Neural cell (in vitro differentiated cells): Measurements from ENCODE around the gene NR5A1. TPM values are rescaled to one million over a fixed set of nuclear protein-coding genes. Genes with fewer than 3 reads are reported as not detected.

Source experiments
- H2AFZ ChIP-seq: fragments of 200-600, 300-800 bp; sonication (generic), shearing (Covaris generic); 2 replicates; pipeline ENCODE4 v1.6.0; 2014; ENCODE audit warnings: low read depth, mild to moderate bottlenecking, antibody characterized with exemption, low read length, moderate library complexity
- H3F3A ChIP-seq: fragments of 200-600 bp; shearing (Covaris generic); 2 replicates; pipeline ENCODE4 v1.6.1; 2016; ENCODE audit warnings: mild to moderate bottlenecking, moderate library complexity, mixed read lengths, antibody characterized with exemption, low read length; ENCODE audit not compliant: insufficient read depth, poor library complexity, severe bottlenecking
- H3K27ac ChIP-seq: fragments of 200-600, 300-800 bp; sonication (generic), shearing (Covaris generic); 2 replicates; pipeline ENCODE4 v1.5.1; 2014; ENCODE audit warnings: mild to moderate bottlenecking, low read length, moderate library complexity
- H3K27me3 ChIP-seq: fragments of 300-800, 200-600 bp; sonication (generic), shearing (Covaris generic); 2 replicates; pipeline ENCODE4 v1.6.0; 2014; ENCODE audit warnings: mild to moderate bottlenecking, low read depth, low read length, moderate library complexity; ENCODE audit not compliant: insufficient read depth
- H3K36me3 ChIP-seq: fragments of 300-800, 200-600 bp; sonication (generic), shearing (Covaris generic); 2 replicates; pipeline ENCODE4 v1.5.1; 2014; ENCODE audit warnings: mild to moderate bottlenecking, antibody characterized with exemption, low read length, moderate library complexity; ENCODE audit not compliant: insufficient read depth
- H3K4me2 ChIP-seq: fragments of 300-800, 200-600 bp; sonication (generic), shearing (Covaris generic); 2 replicates; pipeline ENCODE4 v1.6.0; 2014; ENCODE audit warnings: mild to moderate bottlenecking, low read length
- H3K4me3 ChIP-seq: fragments of 300-800, 200-600 bp; sonication (generic), shearing (Covaris generic); 2 replicates; pipeline ENCODE4 v1.5.1; 2014; ENCODE audit warnings: mild to moderate bottlenecking, low read length, moderate library complexity
- H3K79me2 ChIP-seq: fragments of 200-600 bp; shearing (Covaris generic); replicated peaks from 2 replicates; pipeline ENCODE4 v1.6.0; 2014; ENCODE audit warnings: mild to moderate bottlenecking, low read length, moderate library complexity; ENCODE audit not compliant: insufficient read depth
- H3K9ac ChIP-seq: fragments of 300-800, 200-600 bp; sonication (generic), shearing (Covaris generic); 2 replicates; pipeline ENCODE4 v1.6.1; 2016; ENCODE audit warnings: mild to moderate bottlenecking, low read length, mixed read lengths
- H3K9me2 ChIP-seq: fragments of 200-600 bp; shearing (Covaris generic); 2 replicates; pipeline ENCODE4 v1.6.1; 2016; ENCODE audit warnings: mild to moderate bottlenecking, low read length, mixed read lengths; ENCODE audit not compliant: insufficient read depth
- H3K9me3 ChIP-seq: fragments of 200-600, 300-800 bp; sonication (generic), shearing (Covaris generic); 2 replicates; pipeline ENCODE4 v1.6.1; 2016; ENCODE audit warnings: mild to moderate bottlenecking, mixed run types, low read length, moderate library complexity, mixed read lengths
- H4K20me1 ChIP-seq: fragments of 200-600 bp; shearing (Covaris generic); 2 replicates; pipeline ENCODE4 v1.6.1; 2016; ENCODE audit warnings: mild to moderate bottlenecking, mixed run types; ENCODE audit not compliant: insufficient read depth
- CTCF ChIP-seq: fragments of 450-650 bp; IDR thresholded peaks from 2 replicates; pipeline ENCODE4 v1.5.1; 2014; ENCODE audit warnings: antibody characterized with exemption, mild to moderate bottlenecking, moderate library complexity; ENCODE audit not compliant: poor library complexity, severe bottlenecking
- EP300 ChIP-seq: fragments of 450-650 bp; conservative IDR thresholded peaks from 2 replicates; pipeline ENCODE4 v1.6.1; 2014; ENCODE audit warnings: antibody characterized with exemption, mild to moderate bottlenecking, moderate library complexity; ENCODE audit not compliant: poor library complexity, severe bottlenecking
- EZH2 ChIP-seq: fragments of 200-600, 300-800 bp; shearing (Covaris generic), sonication (generic); IDR thresholded peaks from 2 replicates; pipeline ENCODE4 v1.6.1; 2014; ENCODE audit warnings: antibody characterized with exemption, low read length, borderline replicate concordance, mild to moderate bottlenecking; ENCODE audit not compliant: insufficient read depth, poor library complexity, severe bottlenecking
- MXI1 ChIP-seq: fragments of 450-650 bp; conservative IDR thresholded peaks from 2 replicates; pipeline ENCODE4 v1.6.1; 2014; ENCODE audit warnings: antibody characterized with exemption, mild to moderate bottlenecking; ENCODE audit not compliant: poor library complexity, severe bottlenecking
- POLR2AphosphoS5 ChIP-seq: IDR thresholded peaks from 2 replicates; pipeline ENCODE4 v1.6.1; 2012
- RAD21 ChIP-seq: fragments of 450-650 bp; conservative IDR thresholded peaks from 2 replicates; pipeline ENCODE4 v1.6.1; 2014; ENCODE audit warnings: antibody characterized with exemption, mild to moderate bottlenecking, moderate library complexity
- REST ChIP-seq: IDR thresholded peaks from 2 replicates; pipeline ENCODE4 v1.6.1; 2012; ENCODE audit warnings: borderline replicate concordance
- SMC3 ChIP-seq: fragments of 450-650 bp; conservative IDR thresholded peaks from 2 replicates; pipeline ENCODE4 v1.6.1; 2014; ENCODE audit warnings: antibody characterized with exemption, mild to moderate bottlenecking, moderate library complexity; ENCODE audit not compliant: poor library complexity
- TAF1 ChIP-seq: IDR thresholded peaks from 2 replicates; pipeline ENCODE4 v1.6.1; 2012; ENCODE audit warnings: low read depth
- polyA plus RNA-seq: library from polyadenylated mRNA; depleted of rRNA; stranded (reverse); fragments of >200 nt; gene quantifications from 2 replicates; pipeline ENCODE4 v1.2.3, GENCODE V29; 2014

Gene NR5A1
- polyA plus RNA-seq, 1 donor from 2014 or later, result 0.09 TPM

DNA sequence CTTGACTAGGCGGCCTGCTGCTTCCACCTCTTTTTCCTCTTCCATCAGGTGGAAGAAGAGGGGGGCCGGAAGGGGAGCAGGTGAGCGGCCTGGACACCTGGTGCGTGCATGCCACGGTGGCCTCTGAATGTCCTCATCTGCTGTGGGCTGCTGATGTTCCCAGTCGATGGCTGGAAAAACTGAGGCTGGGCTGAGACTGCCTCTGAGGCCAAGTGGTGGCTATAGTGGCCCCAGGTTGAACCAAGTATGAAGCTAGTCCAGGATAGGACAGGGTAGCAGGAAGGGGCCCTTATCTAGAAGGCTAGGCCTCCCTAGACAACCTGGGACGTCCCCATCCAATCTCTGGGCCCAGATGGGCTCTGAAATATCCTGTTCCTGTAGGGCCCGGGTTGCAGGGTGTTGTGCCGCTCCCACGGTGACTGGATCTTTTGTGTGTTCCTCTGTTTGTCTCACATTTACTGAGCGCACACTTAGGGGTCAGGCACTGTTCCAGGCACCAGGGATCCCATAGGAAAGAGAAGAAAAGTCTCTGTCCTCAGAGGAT lies 753 bp upstream of the NR5A1 start:
- no peaks in the 10 kb centered on the region for H3K36me3 ChIP-seq
- no peaks in the 10 kb centered on the region for H3F3A ChIP-seq
- H3K9me3 ChIP-seq, result no peaks in the 10 kb centered on the region
- H3K27me3 ChIP-seq, result peaks cover 37% of the 10 kb centered on the region
- H4K20me1 ChIP-seq, result no peaks in the 10 kb centered on the region
- no peak overlapping the region for H3K9ac ChIP-seq
- no peak overlapping the region for H3K4me2 ChIP-seq
- no peak overlapping the region for H3K4me3 ChIP-seq
- H3K79me2 ChIP-seq, result no peaks in the 10 kb centered on the region
- TF ChIP-seq EZH2 (no peak), REST (no peak), EP300 (no peak), MXI1 (no peak), RAD21 (no peak), SMC3 (no peak), TAF1 (no peak), POLR2AphosphoS5 (no peak), CTCF (no peak)
- H3K27ac ChIP-seq, result no peak overlapping the region
- no peak overlapping the region for H2AFZ ChIP-seq
- no peaks in the 10 kb centered on the region for H3K9me2 ChIP-seq

DNA sequence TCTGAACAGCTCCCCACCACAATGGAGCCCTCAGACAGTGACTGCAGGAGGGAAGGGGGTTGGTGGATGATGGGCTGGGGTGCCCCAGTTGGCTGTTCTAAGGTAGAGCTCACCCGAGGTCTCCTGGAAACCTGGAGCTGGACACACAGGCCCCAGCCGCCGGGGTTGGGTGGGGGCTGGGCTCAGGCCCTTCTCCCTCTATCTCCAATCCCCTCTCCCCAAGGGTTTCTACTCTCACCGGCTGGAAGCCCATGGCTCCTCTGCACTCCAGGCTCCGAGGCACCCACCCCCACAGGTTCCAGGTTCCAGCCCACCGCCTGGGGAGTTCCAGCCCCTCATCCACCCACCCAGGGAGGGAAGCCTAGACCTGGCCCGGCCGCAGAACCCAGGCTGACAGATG lies 766 bp downstream of the NR5A1 start:
- Histone ChIP-seq H3K27me3 (peaks cover 52% of the 10 kb centered on the region), H3K36me3 (no peaks in the 10 kb centered on the region), H3K9me2 (no peaks in the 10 kb centered on the region), H3K79me2 (no peaks in the 10 kb centered on the region), H3K4me2 (no peak overlapping the region), H3K9me3 (no peaks in the 10 kb centered on the region), H3K9ac (no peak overlapping the region), H3K4me3 (no peak overlapping the region), H3K27ac (no peak overlapping the region), H4K20me1 (no peaks in the 10 kb centered on the region), H3F3A (no peaks in the 10 kb centered on the region), H2AFZ (no peak overlapping the region)
- TF ChIP-seq SMC3 (no peak), EP300 (no peak), CTCF (no peak), TAF1 (no peak), REST (no peak), RAD21 (no peak), POLR2AphosphoS5 (no peak), EZH2 (no peak), MXI1 (no peak)
